SKM-1 (cell line): ENCODE measurements around the gene RGS7.

Experiments
- DNase-seq: peaks from one replicate; lab custom pipeline; 2025; ENCODE audit not compliant: unreplicated experiment; lab: John Stamatoyannopoulos, UW

The RGS7 gene

DNA sequence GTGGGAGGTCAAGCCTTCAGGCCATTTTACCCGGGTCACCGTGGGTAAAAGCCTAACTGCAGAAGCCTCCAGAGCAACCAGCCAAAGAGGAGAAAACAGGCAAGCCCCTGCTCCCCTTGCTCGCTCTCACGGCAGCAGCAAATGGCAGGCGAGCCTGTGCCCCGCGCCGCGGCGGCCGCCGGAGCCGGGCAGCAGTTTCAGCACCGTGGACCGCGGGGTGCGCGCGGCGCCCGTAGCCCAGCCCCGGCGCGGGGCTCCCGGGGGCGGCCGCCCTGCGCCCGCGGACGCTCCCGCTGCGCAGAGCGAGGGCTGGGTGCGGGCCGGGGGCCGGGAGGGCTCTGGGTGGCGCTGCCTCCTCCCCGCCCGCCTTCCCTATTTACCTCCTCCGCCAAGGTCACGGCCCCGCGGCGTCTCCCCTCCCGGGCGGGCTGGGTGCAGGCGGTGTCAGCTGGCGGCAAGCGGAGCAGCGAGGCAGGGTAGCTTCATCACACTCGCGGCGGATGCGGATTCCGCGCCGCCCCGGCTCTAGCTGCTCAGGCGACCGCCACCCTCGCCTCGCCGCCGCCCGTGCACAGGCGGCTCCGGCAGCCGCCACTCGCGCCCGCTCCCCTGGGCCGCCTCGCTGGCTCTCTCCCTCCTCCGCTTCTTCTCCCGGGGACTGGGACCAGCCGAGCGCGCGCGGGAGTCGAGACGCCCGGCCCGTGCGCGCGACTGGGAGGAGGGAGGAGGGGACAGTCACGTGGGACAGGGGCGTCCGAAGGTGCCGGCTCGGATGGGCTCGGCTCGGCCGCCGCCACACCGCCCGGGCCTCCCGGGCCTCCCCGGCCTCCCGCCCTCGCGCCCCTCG lies at the start of gene RGS7:
Gene RGS7 (minus strand): TSS at position 687 of the 847 bp plus-strand sequence.
- no peak for DNase-seq

DNA sequence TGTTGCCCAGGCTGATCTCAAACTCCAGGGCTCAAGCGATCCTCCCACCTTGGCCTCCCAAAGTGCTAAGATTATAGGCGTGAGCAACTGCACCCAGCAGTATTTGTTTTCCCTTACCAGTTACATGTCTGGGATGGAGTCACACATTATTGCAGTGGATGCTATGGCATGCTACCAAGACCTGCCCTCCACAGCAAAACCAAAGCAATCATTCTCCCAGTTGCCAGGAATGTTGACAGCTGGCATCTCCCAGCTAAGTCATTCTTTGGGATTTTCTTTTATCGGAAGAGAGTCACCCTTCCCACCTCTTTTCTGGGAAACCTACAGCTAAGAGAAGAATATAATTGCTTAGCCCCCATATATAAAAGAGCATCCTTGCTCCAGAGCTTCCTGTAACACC lies 49.4 kb upstream of the RGS7 start:
- no peak for DNase-seq

- DNase-seq, result no peak
These were observed 44.2 kb upstream of the RGS7 start for GRCh38 chr1:241401156-241401555.

- DNase-seq, result no peak
These were observed 40.0 kb upstream of the RGS7 start for GRCh38 chr1:241396747-241397681.

DNA sequence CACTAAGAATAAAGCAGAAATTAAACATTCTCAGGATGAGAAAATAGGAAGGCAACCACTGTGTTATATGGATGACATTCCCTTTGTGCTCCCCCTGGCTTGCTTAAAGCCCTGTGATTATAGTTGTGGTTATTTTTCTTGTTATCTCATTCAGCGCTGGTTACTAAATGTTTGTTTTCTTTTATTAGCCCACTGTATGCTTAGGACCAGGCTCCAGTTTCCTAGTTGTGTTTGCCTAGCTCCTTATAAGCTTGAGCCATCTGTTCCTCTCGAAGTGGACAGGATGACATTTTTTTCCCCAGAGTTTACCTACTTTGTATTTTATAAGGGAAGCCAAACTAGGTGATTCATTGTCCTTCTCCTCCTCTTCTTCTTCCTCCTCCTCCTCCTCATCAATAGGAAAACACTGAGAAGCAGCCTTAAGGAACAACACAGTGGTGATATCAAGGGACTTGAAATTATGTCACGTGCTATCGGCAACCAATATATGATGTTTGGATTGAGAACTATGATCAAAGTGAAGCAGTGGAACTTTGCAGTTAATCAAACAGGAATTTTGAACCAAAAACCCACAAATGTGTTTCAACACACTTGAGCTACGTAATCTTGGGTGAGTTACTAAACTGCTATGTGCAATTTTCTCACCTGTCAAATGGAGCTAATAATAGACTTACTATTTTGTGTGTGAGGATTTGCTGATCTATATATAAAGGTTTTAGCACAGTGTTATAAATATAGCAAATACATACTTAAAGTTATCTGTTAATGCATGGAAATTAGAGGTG lies 35.1 kb upstream of the RGS7 start:
- no peak for DNase-seq

- no peak for DNase-seq
These were observed 33.5 kb upstream of the RGS7 start for GRCh38 chr1:241390526-241390925.

GRCh38 chr1:241389400-241389799 lies 32.4 kb upstream of the RGS7 start:
- no peak for DNase-seq

- DNase-seq, result no peak
These were observed 30.2 kb upstream of the RGS7 start for GRCh38 chr1:241387216-241387615.

DNA sequence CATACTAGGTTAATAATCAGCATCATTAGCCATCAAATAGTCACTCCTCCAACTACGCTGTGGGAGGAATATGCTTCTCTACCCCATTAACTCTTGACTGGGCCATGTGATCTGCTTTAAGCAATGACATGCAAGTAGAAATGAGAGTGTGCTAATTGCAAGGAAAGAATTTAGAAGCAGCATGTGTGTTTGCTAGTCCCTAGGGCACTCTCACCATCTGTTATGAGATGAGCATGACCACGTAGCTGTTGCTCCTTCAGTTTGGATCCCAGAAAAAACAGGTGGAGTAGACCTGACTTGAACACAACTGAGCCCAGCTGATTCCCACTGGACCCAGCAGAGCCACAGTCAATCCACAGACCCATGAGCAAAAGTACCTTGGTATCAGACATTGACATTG lies 19.7 kb upstream of the RGS7 start:
- DNase-seq, result no peak

GRCh38 chr1:241375886-241376285 lies 18.9 kb upstream of the RGS7 start:
- no peak for DNase-seq

GRCh38 chr1:241366196-241366595 lies 9.2 kb upstream of the RGS7 start:
- DNase-seq, result no peak

DNA sequence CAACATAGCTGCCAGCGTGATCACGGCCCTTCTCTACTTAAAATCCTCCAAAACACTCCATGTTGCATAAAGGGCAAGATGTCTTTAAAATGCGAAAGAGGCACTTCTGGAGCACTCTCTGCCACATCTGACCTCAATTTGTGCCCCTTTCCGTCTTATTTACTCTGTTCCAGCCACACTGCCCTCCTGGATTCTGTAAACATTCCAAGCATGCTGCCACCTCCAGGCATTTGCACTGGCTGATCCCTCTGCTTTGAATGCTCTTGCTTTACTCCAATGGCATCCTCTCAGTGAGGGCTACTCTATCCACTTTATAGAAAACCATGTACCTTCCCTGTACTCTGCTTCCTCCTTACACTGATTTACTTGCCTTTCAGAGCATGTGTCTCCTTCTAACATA lies 5.3 kb upstream of the RGS7 start:
- no peak for DNase-seq

GRCh38 chr1:241357366-241358340 lies 648 bp upstream of the RGS7 start:
- DNase-seq, result no peak

DNA sequence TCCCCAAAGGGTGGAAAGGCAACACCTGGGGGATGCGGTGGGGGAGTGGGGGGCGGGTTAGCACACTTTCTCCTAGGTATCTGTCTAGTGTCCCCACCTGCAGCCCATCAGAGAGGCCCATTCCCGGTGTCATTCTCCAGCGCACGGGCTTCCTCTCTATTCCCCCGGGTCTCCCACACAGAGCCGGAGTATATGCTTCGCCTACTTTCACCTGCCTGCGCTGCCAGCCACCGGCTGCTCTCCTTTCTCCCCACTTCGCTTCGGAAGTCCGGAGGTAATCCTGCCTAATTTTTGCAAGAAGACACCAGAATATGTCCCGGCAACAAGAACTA lies 852 bp downstream of the RGS7 start:
- DNase-seq, result no peak

DNA sequence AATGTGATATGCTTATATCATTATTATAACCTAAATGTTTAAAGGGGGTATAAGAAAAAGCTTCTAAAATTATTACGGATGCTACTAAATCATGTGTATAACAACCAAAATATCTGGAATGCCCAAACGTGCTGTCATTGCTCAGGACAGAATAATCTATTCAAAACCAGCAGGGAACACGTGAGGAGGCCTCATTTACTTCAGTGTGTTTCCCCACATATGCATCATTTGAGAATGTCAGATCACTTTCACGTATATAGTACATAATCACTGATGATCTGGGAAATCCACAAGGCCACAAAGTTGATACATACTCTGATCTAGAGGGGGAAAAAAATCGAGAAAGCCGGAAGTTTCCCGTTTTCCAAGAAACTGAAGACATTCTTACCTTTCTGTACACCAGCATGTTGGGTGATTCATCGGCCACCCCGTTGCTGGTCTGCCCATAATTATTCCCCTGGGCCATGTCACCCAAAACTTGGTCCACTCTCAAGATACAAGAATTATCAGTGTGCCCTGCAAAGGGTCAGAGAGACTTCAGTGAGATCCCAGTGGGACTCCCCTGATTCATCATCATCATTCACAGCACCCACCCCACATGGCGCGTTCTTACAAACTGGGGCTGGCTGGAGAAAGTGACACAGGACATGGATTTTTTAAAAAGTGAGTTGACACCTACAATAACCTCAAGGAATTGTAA lies 1.5 kb downstream of the RGS7 start:
- DNase-seq, result no peak

GRCh38 chr1:241352401-241352800 lies 4.6 kb downstream of the RGS7 start:
- no peak for DNase-seq

- DNase-seq, result no peak
These were observed 5.2 kb downstream of the RGS7 start for GRCh38 chr1:241351841-241352240.

DNA sequence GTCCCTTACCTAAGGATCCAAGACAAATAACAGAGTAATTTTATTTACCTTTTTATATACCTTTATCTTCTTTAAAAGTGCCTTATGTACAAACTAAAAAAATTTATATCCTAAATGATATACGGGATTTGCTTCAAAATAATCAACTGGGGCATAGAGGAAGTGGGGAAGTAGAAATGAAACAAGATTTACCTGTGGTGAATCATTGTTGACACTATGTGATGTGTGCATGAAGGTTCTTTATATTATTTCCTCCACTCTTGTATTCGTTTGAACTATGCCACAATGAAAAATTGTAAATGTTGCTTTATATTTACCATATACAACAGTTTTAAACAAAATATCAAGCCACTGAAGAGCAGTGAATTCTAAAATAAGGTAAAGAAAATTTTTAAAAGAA lies 13.0 kb downstream of the RGS7 start:
- DNase-seq, result no peak

GRCh38 chr1:241336335-241336734 lies 20.7 kb downstream of the RGS7 start:
- DNase-seq, result peak; percentile 75

DNA sequence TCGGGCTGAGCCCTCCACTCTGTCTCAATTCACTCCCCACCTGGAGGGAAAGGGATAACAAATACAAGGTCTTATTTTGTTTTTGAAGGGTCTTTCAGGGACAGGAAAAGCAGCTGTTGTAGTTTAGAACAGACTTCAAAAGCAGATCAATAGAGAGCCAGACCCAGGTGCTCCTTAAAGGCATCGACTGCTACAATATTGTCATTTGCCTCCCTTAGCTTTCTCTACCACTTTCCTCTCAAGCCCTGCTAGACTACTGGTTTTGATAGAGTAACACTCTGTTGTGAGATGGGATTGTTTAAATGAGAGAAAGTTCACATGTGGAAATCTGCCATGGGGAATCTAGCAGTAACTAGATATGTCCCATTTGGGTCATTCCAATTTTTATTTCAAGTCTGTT lies 24.0 kb downstream of the RGS7 start:
- DNase-seq, result no peak
